K562 (cell line): ENCODE data around the gene PTTG1IP. TPM values are rescaled to one million over a fixed set of nuclear protein-coding genes. Genes with fewer than 3 reads are reported as not detected.

Experiments
- BRD9 ChIP-seq: fragments of 450-650 bp; IDR thresholded peaks from 2 replicates; pipeline ENCODE4 v1.6.1; 2018; ENCODE audit warnings: low read depth; ENCODE audit not compliant: partially characterized antibody
- CBX1 ChIP-seq: sonication (generic); IDR thresholded peaks from 2 replicates; pipeline ENCODE4 v1.6.1; 2016; ENCODE audit warnings: antibody characterized with exemption, low read depth, mild to moderate bottlenecking
- CBX3 ChIP-seq, 2 experiments: IDR thresholded peaks; 1 replicate in 1 of 2; 2 replicates in 1 of 2; pipeline ENCODE4 v1.6.1; 2012; ENCODE audit warnings: inconsistent platforms in 2 of 2, low read length in 2 of 2, borderline replicate concordance in 1 of 2, control low read depth in 1 of 2
- CEBPG ChIP-seq, 3 experiments: fragments of 200-800 bp in 1 of 3; sonication (Bioruptor generic) in 1 of 3; sonication (generic) in 1 of 3; formaldehyde crosslinking in 1 of 3; IDR thresholded peaks in 2 of 3; conservative IDR thresholded peaks in 1 of 3; 2 replicates each; pipeline versions ENCODE4 v1.6.1 to v1.8.0; 2016 to 2022; ENCODE audit warnings: missing compliant biosample characterization in 2 of 3, missing genetic modification characterization in 2 of 3, mild to moderate bottlenecking in 1 of 3, missing genetic modification reagents in 1 of 3
- CREM ChIP-seq: IDR thresholded peaks from 2 replicates; pipeline ENCODE4 v1.6.1; 2014; ENCODE audit warnings: antibody characterized with exemption, low read depth
- CTCF ChIP-seq, 3 experiments: IDR thresholded peaks in 2 of 3; conservative IDR thresholded peaks in 1 of 3; 2 replicates each; pipeline ENCODE4 v1.5.1; 2011 to 2012; ENCODE audit warnings: low read length in 3 of 3, mild to moderate bottlenecking in 3 of 3, control low read depth in 2 of 3, improper control_type of control experiment in 1 of 3, inconsistent platforms in 1 of 3, low read depth in 1 of 3, mixed read lengths in 1 of 3, moderate library complexity in 1 of 3; ENCODE audit not compliant: insufficient read depth in 2 of 3
- FUS ChIP-seq: fragments of 200-400 bp; formaldehyde crosslinking; optimal IDR thresholded peaks from 2 replicates; pipeline ENCODE3; 2017; ENCODE audit warnings: low read depth, low read length
- HDAC2 ChIP-seq: fragments of 450-650 bp; IDR thresholded peaks from 2 replicates; pipeline ENCODE4 v1.6.1; 2016; ENCODE audit warnings: mild to moderate bottlenecking
- IFI16 ChIP-seq: fragments of 250-450 bp; sonication (Bioruptor Pico); IDR thresholded peaks from 2 replicates; pipeline ENCODE4 v2.1.2; 2022; ENCODE audit warnings: mild to moderate bottlenecking, inconsistent platforms
- KAT7 ChIP-seq: sonication (generic); formaldehyde crosslinking; IDR thresholded peaks from 2 replicates; pipeline ENCODE4 v1.8.0; 2022; ENCODE audit warnings: missing genetic modification reagents, mild to moderate bottlenecking, borderline replicate concordance
- MYC ChIP-seq, 2 experiments: fragments of 250-450 bp in 1 of 2; sonication (Bioruptor Pico) in 1 of 2; IDR thresholded peaks; 2 replicates each; pipeline versions ENCODE4 v1.5.1 to v1.6.1; 2012 to 2021; ENCODE audit warnings: low read depth in 2 of 2, borderline replicate concordance in 1 of 2, improper control_type of control experiment in 1 of 2, low read length in 1 of 2, mild to moderate bottlenecking in 1 of 2, moderate library complexity in 1 of 2
- PML ChIP-seq: IDR thresholded peaks from 2 replicates; pipeline ENCODE4 v1.6.1; 2012; ENCODE audit warnings: low read length, inconsistent platforms
- POLR2B ChIP-seq: fragments of 450-650 bp; IDR thresholded peaks from 2 replicates; pipeline ENCODE4 v1.6.1; 2018; ENCODE audit warnings: low read depth; ENCODE audit not compliant: partially characterized antibody
- TRIM25 ChIP-seq: fragments of 450-650 bp; IDR thresholded peaks from 2 replicates; pipeline ENCODE4 v1.7.0; 2016; ENCODE audit warnings: borderline replicate concordance
- TRIM28 ChIP-seq: fragments of 450-650 bp; IDR thresholded peaks from 2 replicates; pipeline ENCODE4 v1.6.1; 2017
- XRCC5 ChIP-seq: fragments of 200-400 bp; formaldehyde crosslinking; IDR thresholded peaks from 2 replicates; pipeline ENCODE4 v1.6.1; 2017; ENCODE audit warnings: low read depth, mild to moderate bottlenecking, low read length
- ZNF174 ChIP-seq: fragments of 250-450 bp; sonication (Bioruptor Pico); IDR thresholded peaks from 2 replicates; pipeline ENCODE4 v1.4.0; 2020; ENCODE audit warnings: mild to moderate bottlenecking
- ZNF518B ChIP-seq: fragments of 250-450 bp; sonication (Bioruptor Pico); IDR thresholded peaks from 2 replicates; pipeline ENCODE4 v1.5.0; 2021; ENCODE audit warnings: mild to moderate bottlenecking, moderate library complexity
- ZNF764 ChIP-seq: fragments of 250-450 bp; sonication (Bioruptor Pico); IDR thresholded peaks from 2 replicates; pipeline ENCODE4 v1.4.0; 2020; ENCODE audit warnings: low read depth, mild to moderate bottlenecking, moderate library complexity
- polyA plus RNA-seq, 8 experiments: library from polyadenylated mRNA; depleted of rRNA in 4 of 8; stranded (reverse) in 5 of 8; unstranded in 3 of 8; fragments of >200 nt; fragmentation: Nextera tagmentation in 2 of 8; fragmentation: Illumina TruSeq in 1 of 8; extraction: Ambion mirVana in 2 of 8; extraction: Trizol in 1 of 8; gene quantifications; 2 replicates each; pipeline versions ENCODE4 v1.2.1 to v1.2.3, GENCODE V29; 2011 to 2014; ENCODE audit warnings: inconsistent platforms in 1 of 8, missing spikeins in 1 of 8
- total RNA-seq, 7 experiments: library from RNA; depleted of rRNA in 6 of 7; stranded (reverse); fragments of >200 nt in 6 of 7; fragmentation: Illumina TruSeq in 2 of 7; extraction: Trizol in 2 of 7; gene quantifications; 2 replicates each; pipeline versions ENCODE4 v1.2.1 to v1.2.3, GENCODE V29; 2011 to 2021; ENCODE audit warnings: low replicate concordance in 1 of 7
- TF ChIP-seq, protein P1 (sequence below): fragments of 250-450 bp; sonication (Bioruptor Pico); IDR thresholded peaks from 2 replicates; pipeline ENCODE4 v1.8.0; 2022; ENCODE audit warnings: moderate library complexity, mild to moderate bottlenecking, inconsistent platforms

Gene PTTG1IP
- total and polyA plus RNA-seq, 9 of the 15 experiments (the other 6 are each of a cell fraction or from before 2014, with no cell fraction given), result 5.0 to 99.3 (median 82.4) TPM

DNA sequence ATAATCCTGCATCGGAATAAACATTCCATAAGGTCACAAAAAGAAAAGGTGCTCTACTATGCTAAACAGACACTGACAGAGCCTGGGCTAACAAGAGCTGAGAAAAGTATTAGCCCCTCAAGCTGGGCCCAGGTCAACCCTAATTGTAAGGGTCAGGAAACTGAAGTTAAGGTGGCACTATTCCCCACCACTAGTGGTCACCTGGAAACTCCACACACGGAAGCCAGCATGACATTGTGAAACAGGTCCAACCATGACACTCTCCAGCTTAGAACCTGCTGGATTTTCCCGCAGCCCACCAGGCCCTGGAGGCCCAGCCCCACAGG, 1.2 kb downstream of the PTTG1IP start (continued):
- TF ChIP-seq CBX1 (no peak), XRCC5 (no peak), FUS (no peak), BRD9 (no peak), KAT7 (0 out of 2 replicates have a peak, but pooled peaks have one; percentile 23), HDAC2 (no peak), IFI16 (no peak), MYC (IDR thresholded peaks at IDR 0.05; ENCODE audit: low read depth, low read length) (0 out of 2 replicates have a peak, but pooled peaks have one; percentile 15), MYC (CRISPR knock-in tag; IDR thresholded peaks at IDR 0.05; ENCODE audit: borderline replicate concordance, low read depth) (no peak), ZNF174 (CRISPR knock-in tag) (no peak), CBX3 (IDR thresholded peaks at IDR 0.05; ENCODE audit: borderline replicate concordance in 1 of 2, low read length in 2 of 2) (0 out of 3 replicates have a peak, but pooled peaks of 1 of the 2 experiments have one; percentile 1), ZNF764 (no peak), POLR2B (no peak), TRIM28 (no peak), TRIM25 (no peak), PML (no peak), CREM (0 out of 2 replicates have a peak, but pooled peaks have one; percentile 10), ZNF518B (CRISPR knock-in tag) (no peak), CEBPG (CRISPR knock-in tag; IDR thresholded peaks at IDR 0.05) (no peak), CEBPG (tag; conservative IDR thresholded peaks at IDR 0.05 in 1 of 2, IDR thresholded peaks at IDR 0.05 in 1 of 2) (peak in 1 of 2 experiments; percentile 54; a peak in 2 of 4 replicates), CTCF (IDR thresholded peaks at IDR 0.05 in 2 of 3, conservative IDR thresholded peaks at IDR 0.05 in 1 of 3; ENCODE audit: insufficient read depth in 2 of 3, low read depth in 1 of 3, low read length in 3 of 3) (peak; percentile 24 to 27 (median 26); a peak in 2 of 6 replicates)
- TF ChIP-seq, protein P1, sequence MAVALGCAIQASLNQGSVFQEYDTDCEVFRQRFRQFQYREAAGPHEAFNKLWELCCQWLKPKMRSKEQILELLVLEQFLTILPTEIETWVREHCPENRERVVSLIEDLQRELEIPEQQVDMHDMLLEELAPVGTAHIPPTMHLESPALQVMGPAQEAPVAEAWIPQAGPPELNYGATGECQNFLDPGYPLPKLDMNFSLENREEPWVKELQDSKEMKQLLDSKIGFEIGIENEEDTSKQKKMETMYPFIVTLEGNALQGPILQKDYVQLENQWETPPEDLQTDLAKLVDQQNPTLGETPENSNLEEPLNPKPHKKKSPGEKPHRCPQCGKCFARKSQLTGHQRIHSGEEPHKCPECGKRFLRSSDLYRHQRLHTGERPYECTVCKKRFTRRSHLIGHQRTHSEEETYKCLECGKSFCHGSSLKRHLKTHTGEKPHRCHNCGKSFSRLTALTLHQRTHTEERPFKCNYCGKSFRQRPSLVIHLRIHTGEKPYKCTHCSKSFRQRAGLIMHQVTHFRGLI (CRISPR knock-in tag), result no peak
